H1 (cell line): Measurements from ENCODE around the gene NDUFAF7. TPM values are rescaled to one million over a fixed set of nuclear protein-coding genes. Genes with fewer than 3 reads are reported as not detected.

Experiments
- CHD7 ChIP-seq: fragments of 300-600 bp; sonication (generic); IDR thresholded peaks from 2 replicates; pipeline ENCODE4 v1.7.1; 2012; ENCODE audit warnings: low read length, moderate library complexity, mild to moderate bottlenecking, inconsistent platforms; ENCODE audit not compliant: insufficient replicate concordance
- polyA plus RNA-seq, 7 experiments: library from polyadenylated mRNA; depleted of rRNA in 3 of 7; stranded (reverse) in 5 of 7; unstranded in 2 of 7; fragments of >200 nt in 5 of 7; fragments of 200-250 nt in 2 of 7; gene quantifications; 1 replicate in 5 of 7; 2 replicates in 1 of 7; 4 replicates in 1 of 7; pipeline versions ENCODE4 v1.2.1 to v1.2.3, GENCODE V29; 2011 to 2013; ENCODE audit warnings: missing spikeins in 2 of 7, mixed read lengths in 2 of 7
- total RNA-seq: library from RNA; stranded (reverse); fragmentation: NEBNext Ultra II Directional; extraction: Animal tissue kit (Norgen Biotek cat#: 25700); gene quantifications from 2 replicates; pipeline ENCODE4 v1.2.1, GENCODE V29; 2021

The NDUFAF7 gene
- total and polyA plus RNA-seq, 2 of the 8 experiments (the other 6 are each of a cell fraction or from before 2014, with no cell fraction given), result 50.2 to 56.0 TPM

DNA sequence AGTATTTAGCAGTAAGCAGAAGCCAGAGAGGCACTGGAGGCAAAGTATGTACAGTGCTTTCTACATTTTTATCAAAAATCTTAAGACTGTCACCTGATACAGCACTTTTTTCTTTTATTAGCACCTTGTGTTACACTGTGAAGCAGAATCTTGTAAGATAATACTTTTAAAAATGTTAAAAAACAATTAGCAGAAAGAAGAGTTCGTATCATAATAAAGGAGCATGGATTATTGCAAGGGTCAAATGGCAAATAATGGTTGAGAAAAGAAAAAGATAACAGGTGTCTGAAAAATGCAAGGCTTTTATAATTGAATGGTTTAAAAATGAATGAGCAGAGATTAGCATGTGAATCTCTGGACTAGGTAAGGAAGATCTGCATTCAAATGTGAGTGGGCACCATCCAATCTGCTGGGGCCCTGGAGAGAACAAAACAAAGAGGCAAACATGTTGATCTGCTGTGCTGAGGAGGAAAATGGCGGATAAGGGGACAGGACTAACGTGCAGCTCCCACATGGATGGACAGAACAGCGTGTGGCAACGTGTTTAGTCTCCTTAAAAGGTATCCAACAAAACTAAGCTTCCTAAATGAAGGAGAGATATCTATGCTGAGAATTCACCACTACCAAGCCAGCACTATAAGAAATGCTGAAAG lies 25.6 kb upstream of the NDUFAF7 start (continued):
- TF ChIP-seq CHD7, result peak; percentile 93
